Stimulated activated CD4-positive, alpha-beta T cell treated with anti-CD3 and anti-CD28 coated beads, Interleukin-2, amount 100 ng/mL, for 4 hours (primary cell): Measurements from ENCODE around the gene SLCO2B1.

ENCODE experiments used
- DNase-seq: peaks from one replicate; pipeline ENCODE4 v3.0.0-alpha.2; 2020; ENCODE audit warnings: low read depth

Gene SLCO2B1

GRCh38 chr11:75223954-75224643 lies 73.2 kb downstream of the SLCO2B1 start:
- DNase-seq = no peak

GRCh38 chr11:75225794-75226193 lies 74.9 kb downstream of the SLCO2B1 start:
- DNase-seq = no peak

- DNase-seq = no peak
These were observed 78.6 kb downstream of the SLCO2B1 start for GRCh38 chr11:75229466-75229865.

GRCh38 chr11:75230621-75231020 lies 79.7 kb downstream of the SLCO2B1 start:
- no peak for DNase-seq

- no peak for DNase-seq
These were observed 82.9 kb downstream of the SLCO2B1 start for GRCh38 chr11:75233754-75234172.

- DNase-seq = no peak
These were observed 85.2 kb downstream of the SLCO2B1 start for GRCh38 chr11:75236062-75236461.

GRCh38 chr11:75237050-75237449 lies 86.1 kb downstream of the SLCO2B1 start:
- no peak for DNase-seq

- no peak for DNase-seq
These were observed 87.9 kb downstream of the SLCO2B1 start for GRCh38 chr11:75238595-75239440.

GRCh38 chr11:75239531-75240290 lies 88.8 kb downstream of the SLCO2B1 start:
- DNase-seq = no peak

- peak; percentile 49 for DNase-seq
These were observed 89.6 kb downstream of the SLCO2B1 start, which contains the start of gene TPBGL for GRCh38 chr11:75240311-75241035. TPBGL (plus strand) TSS chr11:75240774; CDS start chr11:75241050, 276 bp downstream.

GRCh38 chr11:75241036-75241905 lies 90.4 kb downstream of the SLCO2B1 start:
- peak; percentile 80 for DNase-seq

GRCh38 chr11:75241906-75242644 lies 91.2 kb downstream of the SLCO2B1 start:
- DNase-seq = no peak

- DNase-seq = no peak
These were observed 92.1 kb downstream of the SLCO2B1 start for GRCh38 chr11:75242722-75243600.

- no peak for DNase-seq
These were observed 93.3 kb downstream of the SLCO2B1 start for GRCh38 chr11:75244052-75244814.

GRCh38 chr11:75245356-75246005 lies 94.6 kb downstream of the SLCO2B1 start:
- no peak for DNase-seq

- no peak for DNase-seq
These were observed 95.2 kb downstream of the SLCO2B1 start for GRCh38 chr11:75246006-75246670.

- DNase-seq = no peak
These were observed 95.9 kb downstream of the SLCO2B1 start for GRCh38 chr11:75246671-75247350.
